Measurements from ENCODE around the gene PLCB2. TPM values are rescaled to one million over a fixed set of nuclear protein-coding genes. Genes with fewer than 3 reads are reported as not detected.

PLCB2 gene
- total and polyA plus RNA-seq, 2 donors = 26.5 to 125 TPM

DNA sequence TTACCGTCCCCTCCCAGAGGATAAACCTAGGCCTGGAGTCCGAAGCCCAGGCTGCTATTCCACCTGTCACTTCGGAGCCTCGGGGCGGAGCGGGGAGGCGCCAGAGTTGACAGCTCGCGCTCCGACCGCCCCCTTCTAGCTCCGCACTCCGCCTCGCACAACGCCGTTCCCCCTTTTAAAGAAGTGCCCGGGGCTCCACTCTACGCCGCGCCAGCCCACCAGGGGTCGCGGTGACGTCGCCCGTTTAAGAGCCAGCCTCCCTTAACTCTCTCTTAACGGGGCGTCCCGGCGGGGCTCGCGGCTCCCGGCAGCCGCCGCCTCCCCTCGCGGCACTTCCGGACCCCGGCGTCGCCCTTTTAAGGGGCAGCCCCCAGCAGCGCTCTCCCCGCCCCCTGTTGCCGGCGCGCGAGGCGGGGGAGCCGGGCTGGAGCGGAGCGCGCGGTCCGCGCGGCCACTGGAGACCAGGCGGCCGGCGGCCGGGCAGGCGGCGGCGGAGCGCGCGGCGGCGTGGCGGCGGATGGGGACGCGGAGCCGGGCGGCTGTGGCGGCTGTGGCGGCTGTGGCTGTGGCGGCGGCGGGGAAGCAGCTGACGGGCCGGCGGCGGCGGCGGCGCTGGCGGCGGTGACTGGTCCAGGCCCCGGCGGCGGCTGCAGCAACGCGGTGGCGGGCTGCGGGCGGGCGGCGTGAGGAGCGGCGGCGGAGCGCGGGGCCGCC lies 15.7 kb upstream of the PLCB2 start, which contains the start of gene INAFM2:
Gene INAFM2 (plus strand): TSS at position 454 of the 714 bp plus-strand sequence. CDS start 364 bp downstream, outside the sequence.
- Histone ChIP-seq H3K27ac (ENCODE audit: low read depth in 1 of 2, low read length in 1 of 2) (peak within 1 kb of the TSS; percentile 37 to 72), H3K4me3 (ENCODE audit: low read length in 2 of 2) (peak within 1 kb of the TSS; percentile 46 to 84), H3K9me3 (ENCODE audit: control insufficient read depth in 2 of 2, insufficient read depth in 1 of 2, low read length in 1 of 2) (peaks cover 0 to 9% of the 10 kb centered on the region in 2 donors), H3K4me1 (ENCODE audit: control insufficient read depth in 2 of 2, insufficient read depth in 2 of 2, low read length in 2 of 2) (peaks cover 16 to 49% of the 10 kb centered on the region in 2 donors), H3K27me3 (ENCODE audit: control insufficient read depth in 2 of 2, insufficient read depth in 1 of 2, low read length in 1 of 2) (peaks cover 0 to 23% of the 10 kb centered on the region in 2 donors), H3K36me3 (ENCODE audit: control insufficient read depth in 2 of 2, insufficient read depth in 2 of 2, low read length in 1 of 2) (peaks cover 0 to 3% of the 10 kb centered on the region in 2 donors)
- WGBS = under 1% methylated on average over 103 of the region's 103 CpGs
- peak; percentile 77 to 97 (median 91) for DNase-seq (ENCODE audit: low read depth in 6 of 9, low spot score in 9 of 9)

DNA sequence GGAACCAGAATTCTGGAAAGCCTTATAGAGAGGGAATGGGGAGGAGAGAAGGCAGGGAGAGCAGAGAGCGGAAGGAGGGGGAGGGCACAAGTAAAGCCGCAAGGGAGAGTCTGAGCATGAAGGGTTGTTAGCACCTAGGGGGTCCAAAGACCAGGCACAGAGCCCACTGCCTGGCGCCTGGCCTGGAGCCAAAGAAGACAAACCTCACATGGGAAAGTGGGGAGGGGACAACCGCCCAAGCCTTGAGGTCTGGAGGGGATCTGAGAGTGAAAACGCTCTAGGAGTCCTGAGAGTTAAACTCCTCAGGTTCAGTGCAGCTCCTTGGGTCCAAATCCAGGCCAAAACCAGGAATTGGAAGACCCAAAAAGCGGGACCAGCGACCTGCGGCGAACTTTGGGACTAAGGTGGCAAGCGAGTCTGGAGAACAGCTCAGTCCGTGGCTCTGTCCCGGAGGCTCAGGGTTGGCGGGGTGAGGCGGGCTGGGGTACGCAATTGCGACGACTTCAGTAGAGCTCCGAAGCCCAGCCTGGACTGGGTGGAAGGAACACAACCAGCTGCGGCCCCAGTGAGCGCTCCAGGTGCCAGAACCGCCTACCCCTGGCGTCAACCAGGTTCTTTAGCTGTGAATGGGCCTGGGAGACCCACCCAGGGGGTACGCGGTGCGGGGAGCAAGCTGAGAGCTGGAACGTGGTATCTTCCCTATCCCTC lies 14.9 kb upstream of the PLCB2 start:
- H3K9me3 ChIP-seq (ENCODE audit: control insufficient read depth in 2 of 2, insufficient read depth in 1 of 2, low read length in 1 of 2) = peaks cover 0 to 9% of the 10 kb centered on the region in 2 donors
- no peak for DNase-seq (ENCODE audit: low read depth in 6 of 9, low spot score in 9 of 9)
- peak overlapping the region; percentile 37 to 38 for H3K27ac ChIP-seq (ENCODE audit: low read depth in 1 of 2, low read length in 1 of 2)
- peak overlapping the region; percentile 34 to 84 for H3K4me3 ChIP-seq (ENCODE audit: low read length in 2 of 2)
- peaks cover 0 to 23% of the 10 kb centered on the region in 2 donors for H3K27me3 ChIP-seq (ENCODE audit: control insufficient read depth in 2 of 2, insufficient read depth in 1 of 2, low read length in 1 of 2)
- WGBS = 66% methylated on average over 26 of the region's 26 CpGs
- peaks cover 0 to 3% of the 10 kb centered on the region in 2 donors for H3K36me3 ChIP-seq (ENCODE audit: control insufficient read depth in 2 of 2, insufficient read depth in 2 of 2, low read length in 1 of 2)
- H3K4me1 ChIP-seq (ENCODE audit: control insufficient read depth in 2 of 2, insufficient read depth in 2 of 2, low read length in 2 of 2) = peaks cover 13 to 43% of the 10 kb centered on the region in 2 donors

DNA sequence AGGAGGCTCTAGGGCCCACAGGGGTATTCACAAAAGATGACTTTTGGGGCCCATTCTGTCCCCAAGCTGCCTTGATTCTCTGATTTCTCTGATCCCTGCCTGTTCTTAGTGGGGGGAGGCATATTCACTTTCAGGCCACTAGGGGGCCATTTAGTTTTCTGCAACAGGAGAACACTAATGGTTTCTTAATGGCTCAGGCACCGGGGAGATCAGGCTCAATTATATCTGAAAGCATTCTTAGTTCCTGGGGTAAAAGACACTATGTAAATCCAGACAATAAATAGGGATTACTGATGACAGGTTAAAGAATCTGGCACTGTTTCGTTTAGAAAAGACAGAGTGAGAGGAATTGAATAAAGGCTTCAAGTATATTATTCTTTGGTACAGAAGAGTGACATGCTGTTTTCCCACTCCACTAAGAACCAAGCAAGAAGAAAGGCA lies 13.2 kb upstream of the PLCB2 start:
- H3K36me3 ChIP-seq (ENCODE audit: control insufficient read depth in 2 of 2, insufficient read depth in 2 of 2, low read length in 1 of 2) = no peaks in the 10 kb centered on the region
- H3K4me3 ChIP-seq (ENCODE audit: low read length in 2 of 2) = no peak overlapping the region
- H3K9me3 ChIP-seq (ENCODE audit: control insufficient read depth in 2 of 2, insufficient read depth in 1 of 2, low read length in 1 of 2) = peaks cover 0 to 9% of the 10 kb centered on the region in 2 donors
- peak in 2 of 9 donors; percentile 56 to 80 for DNase-seq (ENCODE audit: low read depth in 6 of 9, low spot score in 9 of 9)
- peaks cover 10 to 28% of the 10 kb centered on the region in 2 donors for H3K4me1 ChIP-seq (ENCODE audit: control insufficient read depth in 2 of 2, insufficient read depth in 2 of 2, low read length in 2 of 2)
- 3% methylated on average over 2 of the region's 2 CpGs for WGBS
- no peak overlapping the region for H3K27ac ChIP-seq (ENCODE audit: low read depth in 1 of 2, low read length in 1 of 2)
- H3K27me3 ChIP-seq (ENCODE audit: control insufficient read depth in 2 of 2, insufficient read depth in 1 of 2, low read length in 1 of 2) = peaks cover 0 to 23% of the 10 kb centered on the region in 2 donors

DNA sequence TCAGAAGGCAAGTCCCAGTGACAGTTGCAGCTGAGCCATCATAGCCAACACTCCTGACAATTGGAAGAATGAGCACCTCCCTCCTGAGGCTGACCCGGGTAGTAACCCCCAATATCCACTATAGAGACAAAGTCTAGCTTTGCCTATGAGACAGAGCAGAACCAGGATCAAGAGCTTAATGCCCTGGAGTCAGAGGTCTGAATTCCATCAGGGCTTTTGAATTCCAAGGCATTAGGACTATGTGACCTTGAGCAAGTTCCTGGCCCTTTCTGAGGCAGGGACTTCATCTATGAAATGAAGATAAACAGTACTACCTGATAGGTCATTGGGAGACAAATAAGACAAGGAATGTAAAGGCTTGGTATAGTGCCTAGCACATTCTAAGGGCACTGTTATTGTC lies 12.7 kb upstream of the PLCB2 start:
- Histone ChIP-seq H3K4me3 (ENCODE audit: low read length in 2 of 2) (no peak overlapping the region), H3K4me1 (ENCODE audit: control insufficient read depth in 2 of 2, insufficient read depth in 2 of 2, low read length in 2 of 2) (peaks cover 10 to 25% of the 10 kb centered on the region in 2 donors), H3K27me3 (ENCODE audit: control insufficient read depth in 2 of 2, insufficient read depth in 1 of 2, low read length in 1 of 2) (peaks cover 0 to 23% of the 10 kb centered on the region in 2 donors), H3K9me3 (ENCODE audit: control insufficient read depth in 2 of 2, insufficient read depth in 1 of 2, low read length in 1 of 2) (peaks cover 0 to 9% of the 10 kb centered on the region in 2 donors), H3K36me3 (ENCODE audit: control insufficient read depth in 2 of 2, insufficient read depth in 2 of 2, low read length in 1 of 2) (no peaks in the 10 kb centered on the region), H3K27ac (ENCODE audit: low read depth in 1 of 2, low read length in 1 of 2) (no peak overlapping the region)
- WGBS = 97% methylated on average over 1 of the region's 1 CpG
- no peak for DNase-seq (ENCODE audit: low read depth in 6 of 9, low spot score in 9 of 9)

DNA sequence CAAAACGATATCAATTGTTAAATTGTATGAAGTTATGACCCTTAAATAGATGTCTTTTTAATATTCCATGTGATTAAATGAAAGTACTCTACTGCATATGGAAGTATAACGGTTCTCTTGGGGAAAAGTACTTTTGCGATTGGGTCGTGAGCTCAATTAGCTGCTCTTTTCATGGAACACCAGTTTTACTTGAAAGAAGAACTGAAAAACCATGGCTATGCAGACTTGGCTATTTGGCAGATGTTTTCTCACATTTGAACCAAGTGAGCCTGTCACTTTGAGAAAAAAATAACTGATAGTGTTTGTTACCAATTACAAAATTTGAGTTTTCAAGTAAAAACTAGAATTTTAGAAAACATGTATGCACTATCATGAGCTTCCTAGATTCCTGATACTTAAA lies 9.8 kb upstream of the PLCB2 start:
- 94% methylated on average over 4 of the region's 4 CpGs for WGBS

DNA sequence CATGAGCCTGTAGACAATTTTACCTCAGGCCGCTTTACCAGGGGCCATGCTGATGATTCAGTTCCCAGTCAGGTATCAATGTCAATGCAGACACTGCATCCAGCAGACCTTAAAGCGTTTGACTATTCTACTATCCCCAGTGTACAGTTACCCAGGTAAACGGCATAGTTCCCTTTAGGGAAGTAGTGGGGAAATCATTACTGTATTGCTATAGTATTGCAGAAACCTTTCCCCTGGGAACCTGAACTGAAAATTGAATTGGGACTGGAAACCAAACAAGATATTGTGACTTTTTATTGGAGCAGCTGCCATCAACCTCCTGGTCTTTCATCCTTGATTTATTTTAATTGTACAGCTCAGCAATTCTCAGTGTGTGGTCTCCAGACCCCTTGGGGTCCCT lies 9.2 kb upstream of the PLCB2 start:
- peaks cover 7 to 11% of the 10 kb centered on the region in 2 donors for H3K4me1 ChIP-seq (ENCODE audit: control insufficient read depth in 2 of 2, insufficient read depth in 2 of 2, low read length in 2 of 2)

More for the DNA sequence above, 9.8 kb upstream of the PLCB2 start:
- no peak overlapping the region for H3K4me3 ChIP-seq (ENCODE audit: low read length in 2 of 2)
- H3K4me1 ChIP-seq (ENCODE audit: control insufficient read depth in 2 of 2, insufficient read depth in 2 of 2, low read length in 2 of 2) = peaks cover 7 to 18% of the 10 kb centered on the region in 2 donors
- no peak overlapping the region for H3K27ac ChIP-seq (ENCODE audit: low read depth in 1 of 2, low read length in 1 of 2)
- H3K9me3 ChIP-seq (ENCODE audit: control insufficient read depth in 2 of 2, insufficient read depth in 1 of 2, low read length in 1 of 2) = peaks cover 0 to 2% of the 10 kb centered on the region in 2 donors
- DNase-seq (ENCODE audit: low read depth in 6 of 9, low spot score in 9 of 9) = no peak
- peaks cover 0 to 5% of the 10 kb centered on the region in 2 donors for H3K27me3 ChIP-seq (ENCODE audit: control insufficient read depth in 2 of 2, insufficient read depth in 1 of 2, low read length in 1 of 2)
- no peaks in the 10 kb centered on the region for H3K36me3 ChIP-seq (ENCODE audit: control insufficient read depth in 2 of 2, insufficient read depth in 2 of 2, low read length in 1 of 2)

DNA sequence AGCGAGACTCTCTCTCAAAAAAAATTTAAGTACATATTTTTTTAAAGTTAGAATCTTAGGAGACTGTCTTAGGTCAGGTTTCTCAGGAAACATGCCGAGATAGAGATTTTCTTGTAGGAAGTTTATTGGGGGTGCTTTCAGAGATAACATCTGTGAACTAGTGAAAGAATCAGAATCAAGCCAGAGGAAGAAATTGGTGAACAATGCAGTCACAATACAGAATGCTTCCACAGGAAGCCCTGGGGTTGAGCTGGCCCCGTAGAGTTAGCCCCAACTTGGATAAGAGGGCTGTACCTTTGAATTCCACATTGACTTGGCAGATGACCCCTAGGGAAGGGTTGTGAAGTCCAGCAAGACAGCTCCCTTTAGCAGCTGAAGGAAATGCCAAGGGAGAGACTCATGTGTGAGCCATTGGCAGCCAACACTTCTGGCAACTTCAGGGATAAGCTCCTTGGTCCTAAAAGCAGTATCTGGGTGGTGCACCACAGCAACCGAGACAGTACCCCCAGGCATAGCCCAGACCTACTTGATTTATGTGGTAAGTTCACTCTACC lies 7.1 kb upstream of the PLCB2 start:
- H3K27me3 ChIP-seq (ENCODE audit: control insufficient read depth in 2 of 2, insufficient read depth in 1 of 2, low read length in 1 of 2) = peaks cover 0 to 7% of the 10 kb centered on the region in 2 donors
- WGBS = 65% methylated on average over 4 of the region's 4 CpGs
- no peak overlapping the region for H3K4me3 ChIP-seq (ENCODE audit: low read length in 2 of 2)
- no peak for DNase-seq (ENCODE audit: low read depth in 6 of 9, low spot score in 9 of 9)
- H3K27ac ChIP-seq (ENCODE audit: low read depth in 1 of 2, low read length in 1 of 2) = no peak overlapping the region
- peaks cover 7 to 15% of the 10 kb centered on the region in 2 donors for H3K4me1 ChIP-seq (ENCODE audit: control insufficient read depth in 2 of 2, insufficient read depth in 2 of 2, low read length in 2 of 2)
- no peaks in the 10 kb centered on the region for H3K36me3 ChIP-seq (ENCODE audit: control insufficient read depth in 2 of 2, insufficient read depth in 2 of 2, low read length in 1 of 2)
- H3K9me3 ChIP-seq (ENCODE audit: control insufficient read depth in 2 of 2, insufficient read depth in 1 of 2, low read length in 1 of 2) = no peaks in the 10 kb centered on the region

More for the DNA sequence above, 9.2 kb upstream of the PLCB2 start:
- H3K4me3 ChIP-seq (ENCODE audit: low read length in 2 of 2) = no peak overlapping the region
- no peak overlapping the region for H3K27ac ChIP-seq (ENCODE audit: low read depth in 1 of 2, low read length in 1 of 2)
- no peaks in the 10 kb centered on the region for H3K9me3 ChIP-seq (ENCODE audit: control insufficient read depth in 2 of 2, insufficient read depth in 1 of 2, low read length in 1 of 2)
- 95% methylated on average over 3 of the region's 3 CpGs for WGBS
- DNase-seq (ENCODE audit: low read depth in 6 of 9, low spot score in 9 of 9) = no peak
- H3K27me3 ChIP-seq (ENCODE audit: control insufficient read depth in 2 of 2, insufficient read depth in 1 of 2, low read length in 1 of 2) = peaks cover 0 to 1% of the 10 kb centered on the region in 2 donors
- no peaks in the 10 kb centered on the region for H3K36me3 ChIP-seq (ENCODE audit: control insufficient read depth in 2 of 2, insufficient read depth in 2 of 2, low read length in 1 of 2)

DNA sequence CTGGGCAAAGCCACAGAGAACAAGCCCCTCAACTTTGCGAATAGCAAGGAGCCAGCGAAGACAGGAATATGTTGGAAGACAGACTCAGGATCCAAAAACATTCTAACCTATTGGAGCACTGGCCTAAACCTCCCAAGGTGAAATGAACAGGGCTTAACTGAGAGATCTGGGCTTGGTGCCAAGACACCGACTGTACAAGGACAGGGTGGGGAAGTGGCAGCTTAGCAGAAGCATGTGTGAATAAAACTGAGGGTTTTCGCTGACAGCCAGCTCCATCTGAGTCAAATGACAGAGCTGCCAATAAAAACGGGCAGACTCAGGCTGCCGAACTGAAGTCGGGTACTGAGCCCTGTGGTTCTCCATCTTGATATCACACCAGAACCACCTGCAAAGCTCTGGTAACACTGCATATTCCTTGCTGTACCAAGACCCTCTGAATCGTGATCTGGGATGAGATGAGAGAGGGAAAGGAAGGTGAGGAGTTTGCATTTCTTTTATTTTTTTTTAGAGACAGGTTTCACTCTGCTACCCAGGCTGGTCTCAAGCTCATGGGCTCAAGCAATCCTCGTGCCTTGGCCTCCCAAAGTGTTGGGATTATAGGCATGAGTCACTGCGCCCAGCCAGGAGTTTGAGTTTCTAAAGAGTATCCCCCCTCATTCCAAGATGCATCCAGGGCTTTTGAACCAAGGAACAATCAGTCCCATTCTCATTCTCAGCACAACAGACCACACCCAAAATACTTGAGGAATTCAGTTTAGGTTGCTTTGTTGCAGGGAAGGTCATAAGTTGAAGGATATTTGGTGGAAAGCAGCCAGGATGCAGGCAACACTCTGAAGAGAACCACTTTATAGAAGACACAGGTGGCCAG lies 6.0 kb upstream of the PLCB2 start:
- Histone ChIP-seq H3K4me1 (ENCODE audit: control insufficient read depth in 2 of 2, insufficient read depth in 2 of 2, low read length in 2 of 2) (peaks cover 10 to 25% of the 10 kb centered on the region in 2 donors), H3K27ac (ENCODE audit: low read depth in 1 of 2, low read length in 1 of 2) (no peak overlapping the region), H3K36me3 (ENCODE audit: control insufficient read depth in 2 of 2, insufficient read depth in 2 of 2, low read length in 1 of 2) (no peaks in the 10 kb centered on the region), H3K27me3 (ENCODE audit: control insufficient read depth in 2 of 2, insufficient read depth in 1 of 2, low read length in 1 of 2) (peaks cover 0 to 7% of the 10 kb centered on the region in 2 donors), H3K4me3 (ENCODE audit: low read length in 2 of 2) (no peak overlapping the region), H3K9me3 (ENCODE audit: control insufficient read depth in 2 of 2, insufficient read depth in 1 of 2, low read length in 1 of 2) (no peaks in the 10 kb centered on the region)
- WGBS = 33% methylated on average over 10 of the region's 10 CpGs
- peak in 1 of 9 donors; percentile 51 for DNase-seq (ENCODE audit: low read depth in 6 of 9, low spot score in 9 of 9)

Measured in thymus (tissue), 11 donors.